ENCODE results near the gene CAMSAP3.

GRCh38 chr19:7558667-7559066 is 37.0 kb upstream of the CAMSAP3 start:
- TF ChIP-seq GATA3 (IDR thresholded peaks at IDR 0.05; ENCODE audit: low read depth, low read length) (no peak), GATA2 (IDR thresholded peaks at IDR 0.05; ENCODE audit: low read depth, low read length) (no peak)
